ENCODE data around the gene NSDHL.
"Not testable (repeated sequence)": the region's sequence is repeated elsewhere in the genome, so short reads cannot be mapped to it uniquely, and the experiment has no call there.

Gene NSDHL

DNA sequence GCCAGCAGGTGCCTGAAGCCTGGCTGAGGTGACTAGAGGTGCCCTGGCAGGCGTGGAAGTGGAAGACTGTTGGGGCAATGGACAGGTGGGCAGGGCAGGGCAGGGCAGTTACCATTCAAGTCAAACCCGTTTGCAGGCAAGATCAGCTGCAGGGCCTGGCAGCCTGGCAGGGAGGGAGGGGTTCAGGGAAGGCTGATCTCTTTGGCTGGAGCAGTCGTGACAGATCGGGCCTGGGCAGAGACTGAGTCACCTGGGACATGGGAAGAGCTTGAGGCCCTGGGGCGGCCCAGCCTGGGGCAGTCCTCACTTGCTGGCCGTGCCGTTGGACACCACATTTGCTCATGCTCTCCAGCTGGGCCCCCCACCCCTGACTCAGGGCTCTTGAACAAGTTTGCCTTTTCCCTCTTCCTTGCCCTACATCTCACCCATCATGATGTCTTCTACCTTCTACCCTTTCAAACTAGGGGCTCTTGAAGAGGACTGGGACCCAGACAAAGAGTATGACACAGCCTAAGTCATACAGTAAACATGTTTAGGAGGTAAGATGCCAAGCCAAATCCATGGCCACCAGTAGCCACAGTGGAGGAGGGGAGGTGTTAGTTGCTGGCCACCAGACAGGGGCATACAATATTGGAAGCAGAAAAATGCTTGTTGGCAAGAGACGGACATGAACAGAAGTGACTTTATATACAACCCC, 65.0 kb downstream of the NSDHL start:
- DNase-seq: no peak

GRCh38 chrX:152896450-152896849, 65.6 kb downstream of the NSDHL start:
- DNase-seq: no peak

- DNase-seq: no peak
These were observed 66.6 kb downstream of the NSDHL start, which contains the start of gene ZNF185 for GRCh38 chrX:152897222-152898131. TSS of gene ZNF185 (plus strand) at chrX:152898067. CDS start at chrX:152914490, 16,423 bp downstream.

DNA sequence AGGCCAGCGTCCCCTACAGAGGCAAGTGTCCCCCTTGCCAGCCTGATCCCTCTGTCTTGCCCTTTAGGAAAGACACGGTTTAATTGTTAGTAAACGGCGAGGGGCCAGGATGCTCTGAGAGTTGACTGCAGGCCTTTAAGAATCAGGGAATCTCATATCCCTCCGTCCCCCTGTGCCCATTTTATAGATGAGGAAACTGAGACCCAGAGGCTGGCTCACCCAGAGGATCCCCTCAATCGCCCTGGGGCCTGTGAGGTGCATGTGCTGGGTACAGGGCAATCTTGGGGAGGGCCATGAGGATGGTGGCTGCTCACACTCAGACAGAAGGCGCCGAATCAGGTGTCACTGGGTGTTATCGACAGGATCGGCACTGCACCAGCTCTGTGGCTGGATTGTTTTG, 67.6 kb downstream of the NSDHL start:
- no peak for DNase-seq

DNA sequence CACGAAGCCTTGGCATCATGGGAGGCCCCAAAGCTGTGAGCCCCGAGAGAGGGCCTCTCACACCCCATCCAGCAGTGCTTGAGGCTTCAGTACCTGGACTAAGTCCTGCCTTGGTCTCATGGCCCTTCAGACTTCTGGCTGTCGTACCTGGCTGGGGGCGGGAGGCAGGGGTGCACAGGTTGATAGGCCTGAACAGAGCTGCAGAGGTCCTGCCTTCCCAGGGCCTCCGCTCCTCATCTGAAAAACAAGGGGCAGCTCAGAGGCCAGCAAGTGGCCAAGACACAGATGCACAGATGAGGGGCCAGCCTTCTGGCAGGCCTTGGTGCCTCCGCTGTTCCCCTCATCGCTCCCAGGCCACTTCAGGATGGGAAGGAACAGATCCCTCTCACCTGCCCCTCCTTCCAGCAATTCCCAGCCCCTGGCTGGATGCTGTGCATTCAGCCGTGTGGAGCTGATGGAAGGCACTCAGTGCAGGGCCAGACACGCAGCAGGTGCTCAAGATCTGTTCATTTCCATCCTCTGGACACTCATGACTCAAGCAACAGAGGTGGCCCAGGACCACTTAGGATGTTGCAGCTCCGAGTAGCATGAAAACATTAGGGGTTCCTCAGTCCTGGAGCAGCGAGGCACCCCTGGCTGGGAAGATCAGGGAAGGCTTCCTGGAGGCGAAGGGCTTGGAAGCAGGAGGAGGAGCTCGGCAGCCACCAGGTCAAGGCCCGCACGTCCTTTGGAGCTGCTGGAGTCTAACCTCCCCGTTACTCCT, 68.4 kb downstream of the NSDHL start:
- no peak for DNase-seq

DNA sequence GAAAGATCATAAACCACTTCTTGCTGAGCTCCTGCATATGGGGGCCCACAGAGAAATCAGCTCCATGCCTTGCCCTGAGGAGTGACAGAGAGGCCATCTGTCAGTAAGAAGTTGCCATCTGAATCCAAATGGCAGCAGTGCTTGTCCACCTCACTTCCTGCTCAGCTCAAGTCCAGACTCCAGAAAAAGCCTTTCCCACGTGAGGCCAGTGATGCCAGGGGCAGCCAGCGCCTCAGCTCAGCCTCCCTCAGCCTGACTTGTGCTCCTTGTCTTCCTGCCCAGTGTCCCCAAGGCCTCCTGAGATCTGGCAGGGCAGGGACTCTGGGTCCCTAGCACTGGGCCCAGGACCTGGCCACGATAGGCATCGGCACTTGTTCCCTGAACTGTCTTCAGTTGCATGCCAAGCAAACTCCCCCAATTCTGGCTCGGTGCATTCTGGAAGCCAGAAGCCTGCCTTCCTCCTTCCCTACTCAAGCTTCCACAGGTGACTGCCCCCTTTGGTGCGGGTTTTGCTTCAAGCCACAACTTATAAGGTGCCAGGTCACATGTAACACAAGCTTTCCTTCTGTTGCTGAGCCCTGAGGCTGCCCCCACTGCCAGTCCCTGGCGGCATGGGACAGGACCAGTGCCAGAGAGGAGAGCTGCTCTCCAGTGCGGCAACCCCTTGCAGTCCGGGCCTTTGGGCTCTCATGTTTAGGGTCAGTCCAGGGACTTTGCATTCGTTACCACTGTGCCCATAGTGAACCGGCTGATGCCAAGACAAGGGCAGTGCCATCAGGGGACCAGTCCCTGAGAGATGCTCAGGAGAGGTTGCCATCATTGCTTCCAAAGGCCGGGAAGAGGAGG, 69.2 kb downstream of the NSDHL start:
- no peak for DNase-seq

GRCh38 chrX:152900937-152901445, 70.1 kb downstream of the NSDHL start:
- DNase-seq: no peak

DNA sequence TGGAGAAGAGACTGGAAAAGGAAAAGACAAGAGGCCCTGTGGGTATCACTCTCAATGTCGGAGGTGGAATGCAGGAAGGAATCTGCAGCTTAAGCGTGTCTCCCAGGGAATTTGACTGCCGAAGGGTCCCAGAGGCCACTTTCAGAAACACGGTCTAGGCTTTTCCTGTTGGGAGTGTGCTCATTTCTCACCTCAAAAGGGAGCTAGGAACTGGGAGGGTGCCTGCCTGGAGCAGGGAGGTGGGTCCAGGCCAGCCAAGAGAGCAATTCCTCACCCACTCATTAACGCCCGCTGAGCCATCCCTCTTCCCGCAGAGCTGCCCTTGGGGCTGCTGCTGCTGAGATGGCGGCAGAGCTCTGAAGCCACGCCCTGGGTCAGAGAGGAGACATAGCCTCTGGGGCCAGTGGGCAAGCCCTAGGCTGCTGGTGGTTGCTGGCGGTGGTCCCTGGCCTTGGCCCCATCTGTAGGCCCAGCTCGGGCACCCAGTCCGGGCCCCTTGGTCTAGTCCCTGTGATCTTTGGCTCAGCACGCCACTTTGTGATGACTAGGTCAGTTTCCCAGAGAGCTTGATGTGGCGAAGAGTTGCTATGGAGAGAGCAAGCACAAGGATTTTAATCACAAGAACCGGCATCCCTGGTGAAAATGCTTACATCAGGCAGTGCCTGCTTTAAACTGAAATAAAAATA, 71.1 kb downstream of the NSDHL start:
- no peak for DNase-seq

DNA sequence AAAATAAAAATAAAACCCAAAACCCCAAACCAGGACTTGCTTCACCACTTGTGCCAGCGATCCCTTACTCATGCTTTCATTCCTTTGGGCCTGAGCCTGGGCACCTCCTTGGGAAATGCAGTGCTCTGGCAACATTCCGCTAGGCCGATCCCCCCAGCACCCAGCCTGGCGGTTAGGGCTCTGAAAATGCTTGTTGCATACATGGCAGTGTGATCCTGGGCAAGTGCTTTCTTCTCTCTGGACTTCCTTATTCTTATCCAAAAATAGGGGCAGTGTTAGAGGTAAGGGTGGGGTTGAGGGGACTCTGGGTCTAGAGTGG, 71.6 kb downstream of the NSDHL start:
- DNase-seq: no peak

DNA sequence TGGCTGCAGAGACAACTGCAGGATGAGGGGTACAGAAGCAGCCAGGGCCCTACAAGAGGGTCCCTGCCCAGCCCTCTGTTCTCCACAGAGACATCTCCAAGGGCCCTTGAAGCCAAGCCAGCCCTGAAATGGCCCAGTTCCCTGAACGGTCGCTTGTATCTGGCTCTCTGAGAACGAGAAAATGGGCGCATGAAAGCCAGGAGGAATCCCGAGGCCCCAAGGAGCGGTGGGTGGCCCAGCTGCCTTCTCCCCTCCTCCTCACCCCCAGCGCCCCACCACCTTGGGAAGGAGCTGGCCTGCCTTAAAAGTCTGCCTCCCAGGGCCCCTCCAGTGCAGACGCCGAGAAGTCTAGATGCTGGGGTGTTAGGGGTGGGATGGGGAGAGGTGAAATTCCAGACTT, 72.7 kb downstream of the NSDHL start:
- no peak for DNase-seq

DNA sequence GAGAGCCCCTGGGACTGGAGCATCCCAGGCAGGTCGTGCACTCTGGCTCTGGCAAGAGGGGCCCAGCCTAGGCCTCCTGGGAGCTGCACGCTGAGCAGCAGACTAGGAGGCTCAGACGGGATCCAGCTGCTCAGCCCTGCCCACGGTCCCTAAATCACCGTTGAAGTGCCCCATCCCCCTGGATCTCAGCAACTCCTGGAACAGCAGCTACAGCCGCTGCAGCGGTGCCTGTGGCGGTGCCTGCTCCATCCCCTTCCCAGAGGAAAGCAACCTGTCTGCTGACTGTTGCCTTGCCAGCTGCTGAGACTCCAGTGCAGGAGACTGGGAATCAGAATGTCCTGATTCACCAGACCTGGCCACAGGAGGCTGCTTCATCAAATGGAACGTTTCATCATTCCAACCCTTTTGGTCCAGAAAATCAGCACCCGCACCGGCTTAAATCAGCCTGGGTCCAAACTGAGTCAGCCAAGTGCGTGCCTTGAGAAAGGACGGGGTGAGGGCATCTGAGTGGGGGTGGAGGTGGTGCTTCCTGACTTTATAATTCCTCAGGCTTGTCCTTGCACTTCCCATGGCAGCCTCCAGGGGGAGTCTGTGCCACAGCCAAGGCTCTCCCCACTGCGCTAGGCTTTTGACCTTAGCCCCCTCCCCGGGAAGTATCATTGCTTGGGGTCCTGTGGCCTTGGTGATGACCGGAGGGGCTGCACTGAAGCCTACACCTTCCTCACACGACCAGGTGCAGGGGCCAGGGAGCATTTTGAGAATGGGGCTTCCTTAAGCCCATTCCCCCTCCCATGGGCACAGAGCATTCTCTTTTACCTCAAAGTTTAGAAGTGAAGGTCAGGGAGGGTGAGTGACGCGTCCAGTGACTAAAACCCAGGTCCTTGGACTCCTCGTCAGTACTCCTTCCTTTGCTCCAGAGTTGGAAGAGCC, 73.6 kb downstream of the NSDHL start:
- DNase-seq: no peak

- DNase-seq: no peak
These were observed 74.2 kb downstream of the NSDHL start for GRCh38 chrX:152905081-152905420.

- DNase-seq: no peak
These were observed 76.3 kb downstream of the NSDHL start for GRCh38 chrX:152907084-152907651.

DNA sequence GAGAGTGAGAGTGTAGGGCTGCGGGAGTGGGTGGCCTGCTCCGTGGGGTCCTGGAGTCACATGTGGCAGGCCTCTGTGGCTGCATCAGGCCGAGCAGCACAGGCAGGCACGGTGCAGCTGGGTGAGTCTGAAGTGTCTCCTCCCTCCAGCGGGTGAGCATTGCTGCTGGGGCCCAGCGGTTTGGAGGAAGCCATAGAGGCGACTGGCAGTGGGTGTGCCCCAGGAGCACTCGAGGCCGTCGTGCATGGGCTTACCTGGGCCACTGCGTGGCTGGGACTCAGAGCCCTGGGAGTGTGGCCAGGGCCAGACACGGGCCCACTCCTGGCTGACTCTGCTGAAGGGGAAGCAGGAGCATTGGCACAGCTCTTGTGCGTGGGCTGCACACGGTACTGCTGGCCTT, 77.6 kb downstream of the NSDHL start:
- DNase-seq: no peak

DNA sequence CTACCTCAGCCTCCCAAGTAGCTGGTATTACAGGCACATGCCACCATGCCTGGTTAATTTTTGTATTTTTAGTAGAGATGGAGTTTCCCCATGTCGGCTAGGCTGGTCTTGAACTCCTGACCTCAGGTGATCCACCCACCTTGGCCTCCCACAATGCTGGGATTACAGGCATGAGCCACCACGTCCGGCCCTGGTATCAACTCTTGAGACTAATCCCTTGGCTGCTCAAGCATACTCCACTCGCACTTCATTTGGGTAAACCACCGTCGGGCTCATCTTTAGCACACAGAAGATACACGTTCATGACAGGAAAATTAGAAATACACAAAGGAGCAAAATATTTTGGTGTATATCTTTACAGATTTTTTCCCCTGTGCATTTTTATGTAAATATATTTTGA, 79.2 kb downstream of the NSDHL start:
- DNase-seq: not testable (repeated sequence)

DNA sequence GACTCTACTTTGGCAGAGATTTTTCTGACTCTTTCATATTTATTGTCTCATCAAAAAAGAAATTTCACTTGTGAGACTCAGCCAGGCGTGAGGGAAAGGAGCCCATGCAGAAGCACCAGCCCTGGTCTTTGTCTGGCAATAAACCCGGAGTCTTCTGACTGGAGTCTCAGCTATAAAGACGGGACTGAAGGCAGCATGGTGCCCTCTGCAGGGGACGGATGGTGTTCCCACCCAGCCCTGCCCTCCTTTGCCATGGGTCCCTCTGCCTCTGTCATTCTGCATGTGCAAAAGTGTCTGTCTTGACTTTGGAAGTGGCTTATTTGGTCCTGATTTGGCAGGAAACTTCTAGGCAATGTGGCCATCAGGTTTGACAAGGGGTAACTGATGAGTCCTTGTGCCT, 81.2 kb downstream of the NSDHL start:
- no peak for DNase-seq

- DNase-seq: no peak
These were observed 81.8 kb downstream of the NSDHL start for GRCh38 chrX:152912641-152913040.

DNA sequence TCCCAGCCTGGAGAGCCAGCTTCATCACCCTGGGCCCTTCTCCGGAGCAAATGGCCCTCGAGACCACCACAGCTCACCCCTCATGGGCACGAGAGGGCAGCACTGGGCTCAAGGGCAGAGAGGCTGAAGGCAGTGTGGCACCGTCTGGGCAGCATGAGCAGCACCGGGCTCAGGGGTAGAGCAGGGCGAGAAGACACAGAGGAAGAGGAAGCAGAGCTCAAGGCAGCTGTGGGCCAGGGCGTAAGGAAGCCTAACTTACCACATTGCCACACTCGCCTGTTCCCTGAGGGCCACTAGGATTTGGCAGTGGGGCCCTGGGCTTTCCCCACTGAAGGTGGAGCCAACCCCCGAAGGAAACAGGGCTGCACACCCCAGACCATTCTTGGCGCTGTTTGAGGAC, 82.5 kb downstream of the NSDHL start:
- no peak for DNase-seq

DNA sequence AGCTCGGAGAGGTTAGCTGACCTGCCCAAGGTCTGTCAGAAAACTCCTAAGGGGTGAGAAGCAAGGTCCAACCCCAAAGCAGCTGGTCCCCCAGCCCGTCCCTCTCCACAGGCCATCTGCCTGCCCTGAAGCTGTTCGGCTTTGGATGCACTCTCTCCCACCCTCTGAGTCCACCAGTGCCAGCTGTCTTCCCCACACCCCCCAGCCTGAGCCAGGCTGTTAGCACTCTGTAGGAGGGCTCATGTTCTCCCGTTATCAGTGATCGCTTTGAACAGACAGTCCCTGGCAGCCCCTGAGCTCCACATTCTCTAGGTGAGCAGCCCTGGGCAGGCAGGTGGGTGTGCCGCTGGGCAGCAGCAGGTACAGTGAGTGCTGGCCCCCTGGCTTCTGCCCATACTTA, 83.0 kb downstream of the NSDHL start:
- DNase-seq: no peak

DNA sequence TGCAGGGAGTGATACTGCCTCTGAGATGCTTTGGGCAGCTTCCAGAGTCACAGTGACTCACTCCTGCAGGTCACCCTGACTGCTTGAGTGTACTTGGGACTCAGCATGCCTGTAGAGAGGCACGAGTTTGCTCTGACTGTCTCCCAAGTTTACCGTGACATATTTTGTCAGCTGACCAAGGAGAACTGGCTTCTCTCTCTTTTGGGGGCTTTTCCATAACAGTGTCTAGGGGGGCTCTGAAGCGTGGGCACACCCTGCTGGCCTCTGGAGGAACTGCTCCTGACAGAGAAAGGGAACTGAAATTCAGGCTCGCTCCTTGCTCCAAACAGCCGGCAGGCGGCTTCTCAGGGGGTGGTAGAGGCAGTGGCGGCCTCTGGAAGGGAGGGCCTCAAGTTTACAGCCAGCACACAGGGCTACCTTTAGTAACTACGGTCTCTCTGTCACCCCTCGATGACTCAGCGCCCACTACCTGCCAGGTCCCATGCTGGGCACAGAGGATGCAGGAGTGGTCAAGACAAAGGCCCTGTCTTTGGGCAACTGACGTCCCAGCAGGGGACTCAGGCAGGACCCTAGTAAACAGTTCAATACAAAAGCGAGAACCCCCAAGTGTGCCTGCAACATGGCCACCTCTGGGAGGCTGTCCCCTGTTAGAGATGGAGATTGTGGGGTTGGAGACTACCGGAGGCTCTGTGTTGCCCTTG, 84.8 kb downstream of the NSDHL start:
- no peak for DNase-seq
